ENCODE measurements around the gene CDH11. TPM values are rescaled to one million over a fixed set of nuclear protein-coding genes. Genes with fewer than 3 reads are reported as not detected.

Gene CDH11
- total RNA-seq, 1 experiment from 2014 or later, result 5.4 TPM

DNA sequence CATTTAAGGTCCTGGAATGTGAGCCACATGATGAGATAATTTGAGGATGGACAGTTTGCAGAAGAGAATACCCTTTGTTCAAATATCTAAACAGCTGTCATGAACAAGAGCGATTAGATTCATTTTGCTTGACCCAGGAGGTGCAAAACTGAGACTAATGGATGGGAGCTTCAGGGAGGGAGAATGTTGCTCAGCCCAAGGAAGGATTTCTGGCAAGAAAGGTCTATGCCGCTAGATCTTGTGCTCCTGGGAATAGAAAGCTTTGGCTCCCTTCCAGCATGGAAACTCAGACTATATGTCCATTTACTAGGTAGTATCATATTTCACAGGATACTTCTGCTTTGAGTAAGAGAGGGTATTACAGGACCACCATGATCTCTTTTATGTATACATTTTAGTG is 14.8 kb upstream of the CDH11 start:
- WGBS (ENCODE audit: extremely low coverage, insufficient read length, low lambda C conversion rate), result no CpG with 5 or more reads among the region's 2 CpGs
- H3K79me2 ChIP-seq (ENCODE audit: insufficient read depth, low read length), result no peaks in the 10 kb centered on the region
- TF ChIP-seq, protein P1, sequence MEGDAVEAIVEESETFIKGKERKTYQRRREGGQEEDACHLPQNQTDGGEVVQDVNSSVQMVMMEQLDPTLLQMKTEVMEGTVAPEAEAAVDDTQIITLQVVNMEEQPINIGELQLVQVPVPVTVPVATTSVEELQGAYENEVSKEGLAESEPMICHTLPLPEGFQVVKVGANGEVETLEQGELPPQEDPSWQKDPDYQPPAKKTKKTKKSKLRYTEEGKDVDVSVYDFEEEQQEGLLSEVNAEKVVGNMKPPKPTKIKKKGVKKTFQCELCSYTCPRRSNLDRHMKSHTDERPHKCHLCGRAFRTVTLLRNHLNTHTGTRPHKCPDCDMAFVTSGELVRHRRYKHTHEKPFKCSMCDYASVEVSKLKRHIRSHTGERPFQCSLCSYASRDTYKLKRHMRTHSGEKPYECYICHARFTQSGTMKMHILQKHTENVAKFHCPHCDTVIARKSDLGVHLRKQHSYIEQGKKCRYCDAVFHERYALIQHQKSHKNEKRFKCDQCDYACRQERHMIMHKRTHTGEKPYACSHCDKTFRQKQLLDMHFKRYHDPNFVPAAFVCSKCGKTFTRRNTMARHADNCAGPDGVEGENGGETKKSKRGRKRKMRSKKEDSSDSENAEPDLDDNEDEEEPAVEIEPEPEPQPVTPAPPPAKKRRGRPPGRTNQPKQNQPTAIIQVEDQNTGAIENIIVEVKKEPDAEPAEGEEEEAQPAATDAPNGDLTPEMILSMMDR (conservative IDR thresholded peaks at IDR 0.05), result no peak
- no peak overlapping the region for H3K27ac Mint-ChIP-seq
- H3K27me3 ChIP-seq (ENCODE audit: insufficient read depth, low read length), result no peaks in the 10 kb centered on the region
- H3K4ac ChIP-seq (ENCODE audit: low read depth, low read length), result no peak overlapping the region
- DNase-seq, result no peak
- no peak overlapping the region for H2BK20ac ChIP-seq (ENCODE audit: low read depth, low read length, poor library complexity, severe bottlenecking)
- H4K91ac ChIP-seq (ENCODE audit: insufficient read length, low read depth, low read length), result no peak overlapping the region
- H3K4me1 Mint-ChIP-seq, result no peaks in the 10 kb centered on the region
- H2BK15ac ChIP-seq (ENCODE audit: low read depth, low read length), result no peak overlapping the region
- H2BK5ac ChIP-seq (ENCODE audit: insufficient read length, low read length), result no peak overlapping the region
- H4K20me1 ChIP-seq (ENCODE audit: control insufficient read depth, insufficient read depth, insufficient read length), result no peaks in the 10 kb centered on the region
- H3K9me3 ChIP-seq (ENCODE audit: control insufficient read depth, low read depth, low read length), result no peaks in the 10 kb centered on the region
- H3K23ac ChIP-seq (ENCODE audit: insufficient read length, low read depth, low read length), result no peak overlapping the region
- no peak overlapping the region for H2BK120ac ChIP-seq (ENCODE audit: low read depth, low read length, poor library complexity, severe bottlenecking)
- H3K4me1 ChIP-seq (ENCODE audit: insufficient read depth, low read length), result no peaks in the 10 kb centered on the region
- no peak overlapping the region for H3T11ph ChIP-seq (ENCODE audit: low read length)
- no peak overlapping the region for H3K27ac ChIP-seq (ENCODE audit: insufficient read length, low read depth, low read length)
- no peak overlapping the region for H4K8ac ChIP-seq (replicated peaks; ENCODE audit: insufficient read length, low read depth, low read length)
- no peak overlapping the region for H2AFZ ChIP-seq (ENCODE audit: low read length)
- H3K18ac ChIP-seq (ENCODE audit: insufficient read length, low read depth, low read length), result no peak overlapping the region
- no peaks in the 10 kb centered on the region for H3K9me3 Mint-ChIP-seq
- no peak overlapping the region for H2BK12ac ChIP-seq (ENCODE audit: insufficient read length, low read depth, low read length)
- no peaks in the 10 kb centered on the region for H3K23me2 ChIP-seq (ENCODE audit: insufficient read length, low read depth, low read length, poor library complexity, severe bottlenecking)
- no peak overlapping the region for H3K14ac ChIP-seq (ENCODE audit: insufficient read depth, low read length)
- no peak overlapping the region for H2AK5ac ChIP-seq (ENCODE audit: insufficient read length, low read length)
- H3K4me3 Mint-ChIP-seq, result no peak overlapping the region
- peaks cover 9% of the 10 kb centered on the region; the same call in 1 of the 2 replicates for H3K27me3 Mint-ChIP-seq (ENCODE audit: low read depth)
- no peak overlapping the region for H4K5ac ChIP-seq (ENCODE audit: insufficient read length, low read depth, low read length)
- no peak overlapping the region for H3K4me2 ChIP-seq (ENCODE audit: insufficient read depth, insufficient read length, low read length)
- no peaks in the 10 kb centered on the region for H3K36me3 Mint-ChIP-seq (ENCODE audit: insufficient read depth in 1 of 3, low read depth in 3 of 3)
- no peak overlapping the region for H3K56ac ChIP-seq (ENCODE audit: insufficient read length, low read depth, low read length)
- no peaks in the 10 kb centered on the region for H3K79me1 ChIP-seq (ENCODE audit: insufficient read depth, low read depth, low read length, poor library complexity, severe bottlenecking)
- H3K9ac ChIP-seq (ENCODE audit: extremely low read depth, insufficient read length, low read length), result no peak overlapping the region
